ENCODE data around the gene AK5.

DNA sequence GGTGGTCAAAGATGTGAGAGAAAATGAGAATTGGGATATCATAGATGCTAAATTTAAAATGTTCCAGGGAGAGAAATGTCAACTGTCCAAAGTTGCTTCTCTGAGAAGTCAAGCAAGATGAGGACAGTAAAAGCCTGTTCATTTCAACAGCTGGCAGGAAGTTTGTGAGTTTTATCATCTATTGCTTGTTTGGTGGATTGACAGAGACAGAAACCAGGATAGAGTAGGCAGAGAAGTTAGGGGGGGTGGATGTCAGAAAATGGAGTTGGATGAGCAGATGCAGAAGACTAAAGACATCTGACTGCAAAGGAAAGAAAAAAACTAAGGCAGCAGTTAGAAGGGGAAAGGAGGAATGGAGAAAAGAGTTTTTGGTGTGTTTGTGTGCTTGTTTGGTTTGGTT lies 78.4 kb downstream of the AK5 start:
- TF ChIP-seq, protein P1, sequence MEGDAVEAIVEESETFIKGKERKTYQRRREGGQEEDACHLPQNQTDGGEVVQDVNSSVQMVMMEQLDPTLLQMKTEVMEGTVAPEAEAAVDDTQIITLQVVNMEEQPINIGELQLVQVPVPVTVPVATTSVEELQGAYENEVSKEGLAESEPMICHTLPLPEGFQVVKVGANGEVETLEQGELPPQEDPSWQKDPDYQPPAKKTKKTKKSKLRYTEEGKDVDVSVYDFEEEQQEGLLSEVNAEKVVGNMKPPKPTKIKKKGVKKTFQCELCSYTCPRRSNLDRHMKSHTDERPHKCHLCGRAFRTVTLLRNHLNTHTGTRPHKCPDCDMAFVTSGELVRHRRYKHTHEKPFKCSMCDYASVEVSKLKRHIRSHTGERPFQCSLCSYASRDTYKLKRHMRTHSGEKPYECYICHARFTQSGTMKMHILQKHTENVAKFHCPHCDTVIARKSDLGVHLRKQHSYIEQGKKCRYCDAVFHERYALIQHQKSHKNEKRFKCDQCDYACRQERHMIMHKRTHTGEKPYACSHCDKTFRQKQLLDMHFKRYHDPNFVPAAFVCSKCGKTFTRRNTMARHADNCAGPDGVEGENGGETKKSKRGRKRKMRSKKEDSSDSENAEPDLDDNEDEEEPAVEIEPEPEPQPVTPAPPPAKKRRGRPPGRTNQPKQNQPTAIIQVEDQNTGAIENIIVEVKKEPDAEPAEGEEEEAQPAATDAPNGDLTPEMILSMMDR (IDR thresholded peaks at IDR 0.05; ENCODE audit: low read depth, low read length, poor library complexity, severe bottlenecking), result no peak
- no peak for TF ChIP-seq EZH2phosphoT487 (IDR thresholded peaks at IDR 0.05; ENCODE audit: borderline replicate concordance, low read length)
